Neuronal stem cell (in vitro differentiated cells): ENCODE data around the gene GNB3.
"Not testable (repeated sequence)": the region's sequence is repeated elsewhere in the genome, so short reads cannot be mapped to it uniquely, and the experiment has no call there.

ENCODE experiments used
- DNase-seq: peaks from one replicate; pipeline ENCODE4 v3.0.0-alpha.2; 2013; ENCODE audit warnings: low spot score
- H2AFZ ChIP-seq: one replicate; pipeline ENCODE4 v1.6.1; 2013; ENCODE audit warnings: mild to moderate bottlenecking, low read length, inconsistent platforms
- H2AK5ac ChIP-seq: 2 replicates; pipeline ENCODE4 v1.6.1; 2013; ENCODE audit warnings: low read depth, mild to moderate bottlenecking, inconsistent platforms, low read length, moderate library complexity, mixed read lengths
- H2BK120ac ChIP-seq: 2 replicates; pipeline ENCODE4 v1.6.1; 2013; ENCODE audit warnings: low read depth, mild to moderate bottlenecking, inconsistent platforms, low read length, moderate library complexity, mixed read lengths
- H2BK12ac ChIP-seq: one replicate; pipeline ENCODE4 v1.6.1; 2013; ENCODE audit warnings: low read length, inconsistent platforms
- H2BK15ac ChIP-seq: 2 replicates; pipeline ENCODE4 v1.6.1; 2013; ENCODE audit warnings: mild to moderate bottlenecking, low read length, inconsistent platforms, mixed read lengths
- H2BK5ac ChIP-seq: one replicate; pipeline ENCODE4 v1.6.1; 2013; ENCODE audit warnings: inconsistent platforms, mild to moderate bottlenecking, low read length, moderate library complexity
- H3K14ac ChIP-seq: one replicate; pipeline ENCODE4 v1.6.1; 2013; ENCODE audit warnings: low read length, inconsistent platforms
- H3K18ac ChIP-seq: 2 replicates; pipeline ENCODE4 v1.6.1; 2013; ENCODE audit warnings: low read length, inconsistent platforms
- H3K23ac ChIP-seq: 2 replicates; pipeline ENCODE4 v1.6.1; 2013; ENCODE audit warnings: low read depth, mild to moderate bottlenecking, mixed read lengths, low read length, inconsistent platforms; ENCODE audit not compliant: poor library complexity
- H3K27ac ChIP-seq: replicated peaks from 3 replicates; pipeline ENCODE4 v1.5.1; 2013; ENCODE audit warnings: low read length, inconsistent platforms
- H3K27me3 ChIP-seq, 3 experiments: 2 replicates each; pipeline ENCODE4 v1.6.1; 2013; ENCODE audit warnings: low read length in 3 of 3, mild to moderate bottlenecking in 2 of 3, inconsistent platforms in 1 of 3, low read depth in 1 of 3, mixed read lengths in 1 of 3, moderate library complexity in 1 of 3; ENCODE audit not compliant: control insufficient read depth in 3 of 3, insufficient read depth in 3 of 3
- H3K36me3 ChIP-seq, 2 donors: replicated peaks in 1 of 2; 2 replicates each; pipeline ENCODE4 v1.6.1; 2013; ENCODE audit warnings: low read length in 2 of 2; ENCODE audit not compliant: control insufficient read depth in 2 of 2, insufficient read depth in 2 of 2
- H3K4ac ChIP-seq: 2 replicates; pipeline ENCODE4 v1.6.1; 2013; ENCODE audit warnings: inconsistent platforms, mild to moderate bottlenecking, low read length, moderate library complexity
- H3K4me1 ChIP-seq, 2 donors: 1 replicate in 1 of 2; 2 replicates in 1 of 2; pipeline ENCODE4 v1.6.1; 2013; ENCODE audit warnings: low read length in 2 of 2, low read depth in 1 of 2; ENCODE audit not compliant: control insufficient read depth in 2 of 2, insufficient read depth in 1 of 2
- H3K4me2 ChIP-seq: one replicate; pipeline ENCODE4 v1.6.1; 2013; ENCODE audit warnings: mild to moderate bottlenecking, low read length, inconsistent platforms; ENCODE audit not compliant: insufficient read depth, poor library complexity, severe bottlenecking
- H3K4me3 ChIP-seq, 2 donors: 2 replicates each; pipeline ENCODE4 v1.5.1; 2013; ENCODE audit warnings: low read length in 2 of 2, mild to moderate bottlenecking in 2 of 2, inconsistent platforms in 1 of 2, moderate library complexity in 1 of 2
- H3K79me1 ChIP-seq: one replicate; pipeline ENCODE4 v1.6.1; 2013; ENCODE audit warnings: low read depth, mild to moderate bottlenecking, inconsistent platforms, low read length, moderate library complexity
- H3K9ac ChIP-seq: one replicate; pipeline ENCODE4 v1.6.1; 2013; ENCODE audit warnings: mild to moderate bottlenecking, low read depth, low read length, inconsistent platforms; ENCODE audit not compliant: poor library complexity
- H3K9me3 ChIP-seq, 2 donors: replicated peaks in 1 of 2; 2 replicates each; pipeline versions ENCODE3 to v1.6.1; 2013; ENCODE audit warnings: low read length in 2 of 2, mild to moderate bottlenecking in 2 of 2, inconsistent platforms in 1 of 2, low read depth in 1 of 2, mixed read lengths in 1 of 2, moderate library complexity in 1 of 2; ENCODE audit not compliant: control insufficient read depth in 2 of 2, insufficient read depth in 1 of 2
- H4K8ac ChIP-seq: one replicate; pipeline ENCODE4 v1.6.1; 2013; ENCODE audit warnings: low read depth, mild to moderate bottlenecking, inconsistent platforms, low read length, moderate library complexity
- H4K91ac ChIP-seq: one replicate; pipeline ENCODE4 v1.6.1; 2013; ENCODE audit warnings: low read length, low read depth, mild to moderate bottlenecking, inconsistent platforms; ENCODE audit not compliant: poor library complexity
- WGBS, 2 donors: extraction: QIAGEN DNeasy Blood & Tissue Kit; methylation state at CpG; one replicate each; pipeline ENCODE4 v1.1.7; 2013; ENCODE audit warnings: missing lambda C conversion rate in 2 of 2, mixed read lengths in 1 of 2; ENCODE audit not compliant: insufficient read length in 2 of 2, insufficient replicate concordance in 1 of 2; ENCODE audit errors: extremely low coverage in 2 of 2; 5-methylcytosine and 5-hydroxymethylcytosine counted together

Gene GNB3

DNA sequence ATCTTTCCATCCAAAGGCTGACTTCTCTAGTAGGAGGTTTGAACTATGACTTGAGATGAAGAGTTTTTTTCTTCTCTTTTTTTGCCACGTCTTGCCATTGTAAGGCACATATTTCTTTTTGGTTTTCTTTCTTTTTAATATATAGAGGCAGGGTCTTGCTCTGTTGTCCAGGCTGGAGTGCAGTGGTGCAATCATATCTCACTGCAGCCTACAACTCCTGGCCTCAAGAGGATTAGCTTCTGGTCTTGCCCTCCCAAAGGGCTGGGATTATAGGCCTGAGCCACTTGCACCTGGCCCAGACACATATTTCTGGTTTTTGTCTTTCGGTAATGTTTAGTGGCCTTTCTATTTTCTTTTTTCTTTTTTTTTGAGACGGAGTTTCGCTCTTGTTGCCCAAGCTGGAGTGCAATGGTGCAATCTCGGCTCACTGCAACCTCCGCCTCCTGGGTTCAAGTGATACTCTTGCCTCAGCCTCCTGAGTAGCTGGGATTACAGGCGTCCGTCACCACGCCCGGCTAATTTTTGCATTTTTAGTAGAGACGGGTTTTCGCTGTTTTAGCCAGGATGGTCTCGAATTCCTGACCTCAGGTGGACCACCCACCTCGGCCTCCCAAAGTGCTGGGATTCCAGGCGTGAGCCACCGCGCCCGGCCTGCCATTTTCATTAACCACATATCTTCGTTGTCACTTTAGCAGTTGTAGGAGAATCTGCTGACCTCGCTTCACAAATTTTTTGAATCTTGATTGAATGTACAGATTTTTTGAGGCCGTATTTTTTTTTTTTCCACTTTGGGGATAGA, 49.2 kb downstream of the GNB3 start:
- H4K8ac ChIP-seq, H4K91ac ChIP-seq, H2AK5ac ChIP-seq, H3K9ac ChIP-seq, H2BK12ac ChIP-seq, H3K27me3 ChIP-seq, H2BK15ac ChIP-seq, H2BK120ac ChIP-seq, DNase-seq, H3K4me2 ChIP-seq, H3K36me3 ChIP-seq, H3K9me3 ChIP-seq, H3K4me3 ChIP-seq, H3K18ac ChIP-seq, H2AFZ ChIP-seq, H3K14ac ChIP-seq, H3K79me1 ChIP-seq, H3K4ac ChIP-seq, H3K23ac ChIP-seq, H2BK5ac ChIP-seq, H3K4me1 ChIP-seq: not testable (repeated sequence)
- H3K27ac ChIP-seq: peak overlapping the region; percentile 70
- no CpG with 5 or more reads among the region's 21 CpGs for WGBS, 2 donors

DNA sequence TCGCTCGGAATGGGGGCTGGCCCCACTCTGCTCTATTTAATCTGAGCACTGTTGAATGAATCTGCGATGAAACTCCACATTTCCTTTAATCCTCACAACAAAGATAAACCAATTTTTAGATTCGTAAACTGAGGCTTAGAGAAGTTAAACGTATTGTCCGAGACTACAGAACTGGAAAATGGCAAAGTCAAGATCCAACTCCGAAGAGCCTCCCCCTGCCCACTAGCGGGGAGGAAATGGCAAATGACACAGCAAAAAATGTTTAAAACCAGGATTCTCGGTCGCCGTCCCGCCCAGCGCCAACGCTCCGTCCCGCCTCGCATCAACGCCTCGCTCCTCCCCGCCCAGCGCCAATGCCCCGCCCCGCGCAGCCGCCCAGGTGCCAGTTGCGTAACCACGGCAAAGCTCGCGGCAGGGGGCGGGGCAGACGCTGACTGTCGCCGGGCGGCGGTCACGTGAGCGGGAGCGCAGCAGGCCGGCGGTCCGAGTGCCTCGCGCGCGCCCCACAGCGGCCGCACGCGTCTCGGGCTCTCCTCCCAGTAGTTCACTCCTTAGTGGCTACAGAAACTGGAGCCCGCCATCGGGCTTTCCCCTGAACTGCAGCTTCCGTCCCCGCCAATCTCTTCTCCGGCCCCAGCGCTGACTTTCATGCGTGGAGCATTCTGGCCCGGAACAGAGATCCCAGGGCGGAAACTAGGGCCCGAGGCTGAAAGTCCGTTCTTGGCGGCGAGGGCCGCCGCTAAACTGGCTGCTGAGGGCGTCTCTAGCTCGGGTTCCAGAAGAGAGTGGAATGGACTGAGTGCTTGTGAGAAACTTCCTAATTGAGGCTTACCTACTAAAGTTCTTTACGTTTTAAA, 50.3 kb downstream of the GNB3 start:
- Histone ChIP-seq H3K4me1 (peaks cover 5 to 7% of the 10 kb centered on the region in 2 donors), H3K36me3 (no peaks in the 10 kb centered on the region), H3K27ac (peak overlapping the region; percentile 76), H2AK5ac (no peak overlapping the region), H3K27me3 (no peaks in the 10 kb centered on the region), H3K18ac (peak overlapping the region; percentile 94), H3K9me3 (no peaks in the 10 kb centered on the region), H2BK15ac (no peak overlapping the region), H3K9ac (no peak overlapping the region), H3K4me2 (peak overlapping the region; percentile 73), H3K23ac (peak overlapping the region; percentile 49), H3K4me3 (peak overlapping the region; percentile 32 to 78), H2BK12ac (no peak overlapping the region), H2BK5ac (no peak overlapping the region), H4K8ac (no peak overlapping the region), H3K4ac (no peak overlapping the region), H3K79me1 (no peaks in the 10 kb centered on the region), H4K91ac (no peak overlapping the region), H2BK120ac (no peak overlapping the region), H3K14ac (no peak overlapping the region), H2AFZ (peak overlapping the region; percentile 95)
- peak; percentile 96 for DNase-seq
- WGBS, 2 donors: no CpG with 5 or more reads among the region's 68 CpGs

GRCh38 chr12:6891646-6892001, 50.9 kb downstream of the GNB3 start:
- H3K36me3 ChIP-seq: no peaks in the 10 kb centered on the region
- no peak overlapping the region for H4K91ac ChIP-seq
- H3K27ac ChIP-seq: peak overlapping the region; percentile 76
- no peak overlapping the region for H2AK5ac ChIP-seq
- H3K4ac ChIP-seq: no peak overlapping the region
- no peak overlapping the region for H3K23ac ChIP-seq
- DNase-seq: no peak
- no peak overlapping the region for H2BK12ac ChIP-seq
- H3K79me1 ChIP-seq: no peaks in the 10 kb centered on the region
- peak overlapping the region; percentile 73 for H3K4me2 ChIP-seq
- H3K14ac ChIP-seq: no peak overlapping the region
- no peak overlapping the region for H2BK120ac ChIP-seq
- no peak overlapping the region for H3K9ac ChIP-seq
- H3K4me3 ChIP-seq: peak overlapping the region in 1 of 2 donors; percentile 78
- no peak overlapping the region for H3K18ac ChIP-seq
- no peak overlapping the region for H2BK15ac ChIP-seq
- no peak overlapping the region for H2BK5ac ChIP-seq
- H3K9me3 ChIP-seq: no peaks in the 10 kb centered on the region
- no peaks in the 10 kb centered on the region for H3K27me3 ChIP-seq
- H2AFZ ChIP-seq: peak overlapping the region; percentile 95
- H3K4me1 ChIP-seq: peaks cover 5 to 7% of the 10 kb centered on the region in 2 donors
- H4K8ac ChIP-seq: no peak overlapping the region
- no CpG with 5 or more reads among the region's 5 CpGs for WGBS, 2 donors

GRCh38 chr12:6892683-6893082, 52.0 kb downstream of the GNB3 start:
- H4K8ac ChIP-seq, H3K18ac ChIP-seq, H3K4ac ChIP-seq, H3K9ac ChIP-seq, H2BK12ac ChIP-seq, H2BK120ac ChIP-seq, H2BK5ac ChIP-seq, H2AFZ ChIP-seq, H3K9me3 ChIP-seq, H2AK5ac ChIP-seq, H3K36me3 ChIP-seq, H3K27me3 ChIP-seq, H3K27ac ChIP-seq, H3K4me2 ChIP-seq, H3K79me1 ChIP-seq, H2BK15ac ChIP-seq, H3K4me1 ChIP-seq, H4K91ac ChIP-seq, H3K23ac ChIP-seq, DNase-seq, H3K14ac ChIP-seq: not testable (repeated sequence)
- peak overlapping the region in 1 of 2 donors; percentile 22 for H3K4me3 ChIP-seq
- WGBS, 2 donors: no CpG with 5 or more reads among the region's 3 CpGs
